WTC11 (cell line): ENCODE measurements around the gene MACROD2. TPM values are rescaled to one million over a fixed set of nuclear protein-coding genes. Genes with fewer than 3 reads are reported as not detected.

ENCODE experiments used
- ATAC-seq: fragments of 200-7000 bp; cut with Tn5 transposase; 2 replicates; pipeline ENCODE4 v1.10.0; 2021; ENCODE audit warnings: mild to moderate bottlenecking, moderate library complexity
- CTCF ChIA-PET: fragments of 300-600 bp; sonication (Branson Sonifier 250); formaldehyde crosslinking; loops from one replicate; lab custom pipeline; 2021; ENCODE audit warnings: antibody characterized with exemption; lab: Charles Lee
- POLR2A ChIA-PET: fragments of 350-600 bp; sonication (Branson Sonifier 250); formaldehyde crosslinking; loops from one replicate; lab custom pipeline; 2021; ENCODE audit warnings: antibody characterized with exemption; lab: Charles Lee
- DNase-seq: peaks from one replicate; pipeline ENCODE4 v3.0.0; 2021; ENCODE audit warnings: low spot score
- H3K27ac Mint-ChIP-seq: 2 replicates; pipeline ENCODE4 v1.8.0; 2021; ENCODE audit warnings: mixed read lengths
- H3K27me3 Mint-ChIP-seq: 2 replicates; pipeline ENCODE4 v1.8.0; 2021; ENCODE audit warnings: low read depth, mild to moderate bottlenecking, moderate library complexity, mixed read lengths
- H3K36me3 Mint-ChIP-seq: 2 replicates; pipeline ENCODE4 v1.8.0; 2021; ENCODE audit warnings: mixed read lengths
- H3K4me1 Mint-ChIP-seq: 2 replicates; pipeline ENCODE4 v1.8.0; 2022; ENCODE audit warnings: mixed read lengths
- H3K4me3 Mint-ChIP-seq: 2 replicates; pipeline ENCODE4 v1.8.0; 2021; ENCODE audit warnings: mild to moderate bottlenecking, moderate library complexity, mixed read lengths
- H3K9me3 Mint-ChIP-seq: 2 replicates; pipeline ENCODE4 v1.8.0; 2021; ENCODE audit warnings: mixed read lengths
- AR ChIP-seq: fragments of 250-450 bp; sonication (Bioruptor Pico); IDR thresholded peaks from 2 replicates; pipeline ENCODE4 v1.9.0; 2021; ENCODE audit warnings: mild to moderate bottlenecking
- E2F5 ChIP-seq: sonication (generic); formaldehyde crosslinking; IDR thresholded peaks from 2 replicates; pipeline ENCODE4 v1.8.1; 2022; ENCODE audit warnings: mild to moderate bottlenecking, moderate library complexity, missing genetic modification reagents
- FOXP1 ChIP-seq: sonication (generic); formaldehyde crosslinking; IDR thresholded peaks from 2 replicates; pipeline ENCODE4 v1.8.0; 2022; ENCODE audit warnings: missing genetic modification reagents, mild to moderate bottlenecking, moderate library complexity, borderline replicate concordance
- GTF2I ChIP-seq: fragments of 250-450 bp; sonication (Bioruptor Pico); conservative IDR thresholded peaks from 2 replicates; pipeline ENCODE4 v1.4.0; 2021; ENCODE audit warnings: mild to moderate bottlenecking
- MLX ChIP-seq: sonication (generic); formaldehyde crosslinking; IDR thresholded peaks from 2 replicates; pipeline ENCODE4 v1.8.1; 2023; ENCODE audit warnings: mild to moderate bottlenecking, missing genetic modification reagents, moderate library complexity
- NR2C2 ChIP-seq: sonication (generic); formaldehyde crosslinking; IDR thresholded peaks from 2 replicates; pipeline ENCODE4 v1.8.0; 2022; ENCODE audit warnings: mild to moderate bottlenecking, missing genetic modification reagents
- PREB ChIP-seq: sonication (generic); formaldehyde crosslinking; IDR thresholded peaks from 2 replicates; pipeline ENCODE4 v1.8.1; 2022; ENCODE audit warnings: mild to moderate bottlenecking, missing genetic modification reagents, moderate library complexity, borderline replicate concordance
- STAT6 ChIP-seq: sonication (generic); formaldehyde crosslinking; conservative IDR thresholded peaks from 2 replicates; pipeline ENCODE4 v1.8.1; 2023; ENCODE audit warnings: mild to moderate bottlenecking, low read depth, missing genetic modification reagents, moderate library complexity
- USF2 ChIP-seq: sonication (generic); formaldehyde crosslinking; IDR thresholded peaks from 2 replicates; pipeline ENCODE4 v1.8.1; 2023; ENCODE audit warnings: mild to moderate bottlenecking, missing genetic modification reagents, moderate library complexity
- ZBTB21 ChIP-seq: sonication (generic); formaldehyde crosslinking; IDR thresholded peaks from 2 replicates; pipeline ENCODE4 v1.8.1; 2023; ENCODE audit warnings: mild to moderate bottlenecking, missing genetic modification reagents, borderline replicate concordance
- total RNA-seq: library from RNA; stranded (reverse); gene quantifications from 3 replicates; pipeline ENCODE4 v1.2.3, GENCODE V29; 2021

The MACROD2 gene
- total RNA-seq, 1 experiment from 2014 or later = 4.1 TPM

- TF ChIP-seq AR (CRISPR knock-in tag) = no peak
Measured at GRCh38 chr20:15840636-15841301, 1845.5 kb downstream of the MACROD2 start (continued).

GRCh38 chr20:15842872-15843271 is 1847.6 kb downstream of the MACROD2 start:
- H3K4me3 Mint-ChIP-seq = no peak overlapping the region
- no peak for TF ChIP-seq FOXP1 (CRISPR knock-in tag)
- TF ChIP-seq NR2C2 (CRISPR knock-in tag) = no peak
- no peak for TF ChIP-seq PREB
- no peak for TF ChIP-seq ZBTB21 (CRISPR knock-in tag)
- no peak for TF ChIP-seq GTF2I (CRISPR knock-in tag)
- TF ChIP-seq MLX (CRISPR knock-in tag) = no peak
- H3K36me3 Mint-ChIP-seq = no peaks in the 10 kb centered on the region
- DNase-seq (no peak), ATAC-seq (0 out of 2 replicates have a peak, but pooled peaks have one; percentile 43)
- ChIA-PET CTCF (interaction anchor here (0.5 to 1.2 kb wide), 5 partner anchors 10 to 677 kb away, joined by 3 to 4 read pairs (median 3); no protein-coding TSS in a partner anchor), POLR2A (no interaction called here)
- no peaks in the 10 kb centered on the region for H3K27me3 Mint-ChIP-seq
- no peak overlapping the region for H3K27ac Mint-ChIP-seq
- H3K4me1 Mint-ChIP-seq = no peaks in the 10 kb centered on the region
- peaks cover 10% of the 10 kb centered on the region for H3K9me3 Mint-ChIP-seq

GRCh38 chr20:15843777-15844176 is 1848.5 kb downstream of the MACROD2 start:
- H3K27ac Mint-ChIP-seq = no peak overlapping the region
- no peaks in the 10 kb centered on the region for H3K27me3 Mint-ChIP-seq
- TF ChIP-seq USF2 = no peak
- no peak for TF ChIP-seq E2F5
- no peak for TF ChIP-seq STAT6 (CRISPR knock-in tag)
- no peaks in the 10 kb centered on the region for H3K36me3 Mint-ChIP-seq
- DNase-seq (no peak), ATAC-seq (no peak)
- H3K4me1 Mint-ChIP-seq = peaks cover 8% of the 10 kb centered on the region
- ChIA-PET CTCF (interaction anchor here (0.5 to 1.2 kb wide), 2 partner anchors 37 to 91 kb away, joined by 3 read pairs; no protein-coding TSS in a partner anchor), POLR2A (no interaction called here)
- H3K9me3 Mint-ChIP-seq = peaks cover 10% of the 10 kb centered on the region
- no peak overlapping the region for H3K4me3 Mint-ChIP-seq
